H54 (cell line): ENCODE measurements around the gene MICAL2.

Source experiments
- DNase-seq: peaks from one replicate; pipeline ENCODE4 v3.0.0; 2011; ENCODE audit warnings: low spot score, mixed read lengths; ENCODE audit not compliant: insufficient read length
- FAIRE-seq: peaks from 3 replicates; lab custom pipeline; 2011; peaks lifted over from hg19 to GRCh38; lab: Jason Lieb, UNC
- POLR2A ChIP-seq: IDR thresholded peaks from 2 replicates; pipeline ENCODE4 v1.6.1; 2011; ENCODE audit warnings: low read depth, mild to moderate bottlenecking, low read length

MICAL2 gene

DNA sequence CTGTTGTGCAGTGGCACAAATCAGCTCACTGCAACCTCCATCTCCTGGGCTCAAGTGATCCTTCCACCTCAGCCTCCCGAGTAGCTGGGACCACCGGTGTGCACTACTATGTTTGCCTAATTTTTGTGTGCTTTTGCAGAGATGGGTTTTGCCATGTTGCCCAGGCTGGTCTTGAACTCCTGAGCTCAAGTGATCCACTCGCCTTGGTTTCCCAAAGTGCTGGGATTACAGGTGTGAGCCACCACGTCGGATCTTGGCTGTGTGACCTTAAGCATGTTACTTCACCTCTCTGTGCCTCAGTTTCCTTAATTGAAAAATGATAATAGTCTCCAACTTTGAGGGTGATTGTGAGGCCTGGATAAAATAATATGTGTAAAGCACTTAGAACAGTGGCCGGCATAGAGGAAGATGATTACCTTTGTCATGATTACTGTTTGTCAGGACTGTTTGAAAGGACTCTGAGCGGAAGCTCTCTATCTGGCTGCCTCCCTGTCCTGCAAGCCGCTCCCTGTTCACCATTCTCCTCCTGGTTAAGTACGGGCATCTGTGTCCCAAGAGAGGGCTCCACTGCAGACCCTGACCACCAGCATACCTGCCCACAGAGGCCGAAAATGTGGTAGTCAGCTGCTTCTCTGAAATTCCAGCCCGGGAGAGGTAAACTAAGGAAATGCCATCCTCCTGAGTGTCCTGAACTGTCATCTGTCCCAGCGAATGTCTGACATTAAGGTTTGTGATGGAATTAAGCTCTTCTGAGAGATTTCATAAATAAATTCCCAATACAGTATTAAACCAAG lies 73.6 kb downstream of the MICAL2 start:
- FAIRE-seq = no peak

DNA sequence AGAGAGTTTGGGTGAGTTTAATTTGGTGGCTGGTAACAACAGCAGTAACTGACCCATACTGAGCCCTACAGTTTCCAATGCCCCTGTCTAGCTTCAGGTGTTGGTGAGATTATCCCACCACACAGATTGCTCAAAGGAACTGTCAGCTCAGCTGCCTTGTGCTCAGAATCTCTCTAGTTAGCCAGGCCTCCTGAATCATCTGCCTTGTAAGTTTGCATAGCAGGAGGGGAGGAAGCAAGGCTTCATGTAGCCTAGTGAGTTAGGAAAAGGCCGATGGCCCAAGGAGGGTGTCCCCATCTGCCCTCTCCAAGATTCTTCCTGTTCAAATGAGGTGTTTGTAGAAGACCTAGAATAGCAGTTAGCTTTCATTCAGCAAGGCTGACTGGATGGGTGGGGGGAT lies 74.3 kb downstream of the MICAL2 start:
- TF ChIP-seq POLR2A = no peak
- DNase-seq = no peak

More for the DNA sequence above, 73.6 kb downstream of the MICAL2 start:
- no peak for TF ChIP-seq POLR2A
- DNase-seq = no peak

GRCh38 chr11:12185106-12185690 lies 74.8 kb downstream of the MICAL2 start:
- no peak for TF ChIP-seq POLR2A
- DNase-seq (no peak), FAIRE-seq (no peak)

More for the DNA sequence above, 74.3 kb downstream of the MICAL2 start:
- no peak for FAIRE-seq

DNA sequence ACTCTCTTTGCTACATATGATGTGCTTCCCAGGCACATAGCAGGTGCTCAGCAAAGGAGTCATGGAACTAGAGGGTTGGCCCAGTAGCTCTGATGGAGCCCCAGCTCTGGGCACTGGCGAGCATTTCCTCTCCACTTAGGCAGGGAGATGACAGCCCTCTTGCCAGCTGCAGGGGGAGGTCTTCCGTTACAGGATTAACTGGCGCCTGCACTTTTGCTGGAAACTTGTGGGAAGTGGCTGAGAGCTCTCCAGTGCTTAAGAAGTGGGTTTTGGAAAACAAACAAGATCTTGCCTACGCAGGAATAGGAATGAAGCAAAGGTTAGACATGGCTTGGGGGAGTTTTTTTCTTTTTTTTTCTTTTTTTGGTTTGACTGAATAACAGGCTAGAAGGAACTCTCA lies 75.5 kb downstream of the MICAL2 start:
- DNase-seq (no peak), FAIRE-seq (no peak)
- no peak for TF ChIP-seq POLR2A

GRCh38 chr11:12186701-12187100 lies 76.3 kb downstream of the MICAL2 start:
- DNase-seq (no peak), FAIRE-seq (no peak)

GRCh38 chr11:12187399-12187798 lies 77.0 kb downstream of the MICAL2 start:
- DNase-seq (no peak), FAIRE-seq (no peak)
- no peak for TF ChIP-seq POLR2A

More at GRCh38 chr11:12186701-12187100, 76.3 kb downstream of the MICAL2 start:
- no peak for TF ChIP-seq POLR2A

GRCh38 chr11:12188548-12189317 lies 78.3 kb downstream of the MICAL2 start:
- no peak for FAIRE-seq
- TF ChIP-seq POLR2A = no peak
- DNase-seq = no peak

DNA sequence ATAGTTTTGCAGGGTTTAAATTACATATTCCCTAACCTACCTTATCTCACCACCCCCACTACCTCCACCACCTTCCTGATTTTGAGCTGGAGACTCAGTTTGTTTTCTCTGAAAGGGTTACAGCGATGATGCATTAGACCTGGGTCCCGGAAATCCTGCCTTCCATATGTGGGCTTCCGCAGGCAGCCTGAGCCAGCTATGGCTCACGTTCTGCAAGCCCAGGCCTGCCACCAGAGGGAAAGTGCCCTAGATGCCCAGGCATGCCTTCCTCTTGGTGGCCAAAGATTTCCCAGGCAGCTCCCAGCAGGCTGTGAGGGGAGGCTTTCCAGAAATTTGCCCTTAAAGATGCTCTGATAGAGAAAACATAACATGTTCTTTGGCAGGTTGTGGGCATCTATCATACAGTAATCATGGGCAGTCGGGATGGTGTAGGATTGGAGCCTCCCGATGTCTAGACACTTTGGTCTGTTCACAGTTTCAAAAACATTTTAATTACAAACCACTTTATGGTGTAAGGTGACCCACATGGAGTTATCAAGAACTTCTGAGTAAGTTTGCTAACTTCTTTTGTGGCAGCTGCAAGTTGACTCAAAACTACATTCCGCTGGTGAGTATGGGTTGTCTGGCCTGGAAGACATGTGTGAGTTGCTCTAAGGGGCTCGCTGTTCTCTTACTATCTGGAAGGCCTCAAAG lies 79.3 kb downstream of the MICAL2 start:
- TF ChIP-seq POLR2A = no peak
- DNase-seq = no peak
- no peak for FAIRE-seq

GRCh38 chr11:12190511-12190910 lies 80.1 kb downstream of the MICAL2 start:
- no peak for TF ChIP-seq POLR2A
- DNase-seq (no peak), FAIRE-seq (no peak)

GRCh38 chr11:12192794-12193514 lies 82.6 kb downstream of the MICAL2 start:
- no peak for TF ChIP-seq POLR2A
- no peak for DNase-seq
- FAIRE-seq = no peak

GRCh38 chr11:12193515-12194336 lies 83.3 kb downstream of the MICAL2 start:
- DNase-seq = no peak
- FAIRE-seq = no peak

DNA sequence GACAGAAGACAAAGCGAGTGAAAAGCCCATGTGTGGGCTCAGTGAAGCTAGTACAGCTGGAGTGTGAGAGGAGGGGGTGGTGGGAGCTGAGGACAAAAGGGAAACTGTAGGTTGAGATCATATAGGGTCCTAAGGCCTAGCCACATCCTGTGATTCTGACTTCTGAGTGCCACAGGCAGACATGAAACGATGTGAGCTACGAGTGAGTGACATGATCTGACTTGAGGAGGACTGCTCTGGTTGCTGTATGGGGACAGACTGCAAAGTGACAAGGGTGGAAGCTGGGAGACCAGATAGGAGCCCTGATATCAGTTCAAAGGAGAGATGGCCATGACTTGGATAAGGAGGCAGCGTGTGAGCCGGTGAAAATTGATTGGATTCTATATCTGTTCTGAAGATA lies 85.4 kb downstream of the MICAL2 start:
- no peak for TF ChIP-seq POLR2A
- DNase-seq (no peak), FAIRE-seq (no peak)

More at GRCh38 chr11:12193515-12194336, 83.3 kb downstream of the MICAL2 start:
- TF ChIP-seq POLR2A = no peak
